Activated naive CD4-positive, alpha-beta T cell treated with anti-CD3 and anti-CD28 coated beads, Interleukin-2, amount 10 ng/mL, durations not matched to agents 7 days and 5 days (primary cell): Measurements from ENCODE around the gene SLC16A9.
"Not testable (repeated sequence)": the region's sequence is repeated elsewhere in the genome, so short reads cannot be mapped to it uniquely, and the experiment has no call there.

ENCODE experiments used
- CTCF ChIA-PET: fragments of 350-600 bp; sonication (Branson Sonifier 250); formaldehyde crosslinking; loops from one replicate; lab custom pipeline; 2021; ENCODE audit warnings: antibody characterized with exemption; lab: Charles Lee
- DNase-seq: peaks from one replicate; pipeline ENCODE4 v3.0.0-alpha.2; 2020
- H3K27ac Mint-ChIP-seq: one replicate; pipeline ENCODE4 v1.8.0; 2021; ENCODE audit warnings: mild to moderate bottlenecking, moderate library complexity, mixed read lengths
- H3K27me3 Mint-ChIP-seq: one replicate; pipeline ENCODE4 v1.8.0; 2021; ENCODE audit warnings: mild to moderate bottlenecking, mixed read lengths
- H3K36me3 Mint-ChIP-seq: one replicate; pipeline ENCODE4 v1.8.0; 2021; ENCODE audit warnings: mixed read lengths
- H3K4me1 Mint-ChIP-seq: one replicate; pipeline ENCODE4 v1.8.0; 2021; ENCODE audit warnings: mixed read lengths
- H3K4me3 Mint-ChIP-seq: one replicate; pipeline ENCODE4 v1.8.0; 2021; ENCODE audit warnings: mild to moderate bottlenecking, moderate library complexity, mixed read lengths
- H3K9me3 Mint-ChIP-seq: one replicate; pipeline ENCODE4 v1.8.0; 2021; ENCODE audit warnings: mixed read lengths

Gene SLC16A9

GRCh38 chr10:59674215-59674836, 35.3 kb downstream of the SLC16A9 start:
- Mint-ChIP-seq H3K9me3 (no peaks in the 10 kb centered on the region), H3K27ac (no peak overlapping the region), H3K4me3 (no peak overlapping the region), H3K36me3 (no peaks in the 10 kb centered on the region), H3K4me1 (no peaks in the 10 kb centered on the region), H3K27me3 (no peaks in the 10 kb centered on the region)
- CTCF ChIA-PET, result no interaction called here
- no peak for DNase-seq

- H3K36me3 Mint-ChIP-seq, result no peaks in the 10 kb centered on the region
- H3K9me3 Mint-ChIP-seq, result no peaks in the 10 kb centered on the region
- H3K4me3 Mint-ChIP-seq, result no peak overlapping the region
- H3K4me1 Mint-ChIP-seq, result no peaks in the 10 kb centered on the region
- DNase-seq, result no peak
- no peaks in the 10 kb centered on the region for H3K27me3 Mint-ChIP-seq
- H3K27ac Mint-ChIP-seq, result no peak overlapping the region
- CTCF ChIA-PET, result interaction anchor here (1.2 kb wide), 1 partner anchor 37 kb away, joined by 3 read pairs; the partner anchor contains the start of gene SLC16A9
Observed at GRCh38 chr10:59672150-59672875, 37.3 kb downstream of the SLC16A9 start.

GRCh38 chr10:59670269-59670668, 39.4 kb downstream of the SLC16A9 start:
- CTCF ChIA-PET, result no interaction called here
- no peaks in the 10 kb centered on the region for H3K27me3 Mint-ChIP-seq
- H3K27ac Mint-ChIP-seq, result no peak overlapping the region
- H3K4me3 Mint-ChIP-seq, result no peak overlapping the region
- no peaks in the 10 kb centered on the region for H3K4me1 Mint-ChIP-seq
- DNase-seq, result no peak
- H3K36me3 Mint-ChIP-seq, result no peaks in the 10 kb centered on the region
- peaks cover 2% of the 10 kb centered on the region for H3K9me3 Mint-ChIP-seq

GRCh38 chr10:59668096-59668495, 41.6 kb downstream of the SLC16A9 start:
- Mint-ChIP-seq H3K9me3 (peaks cover 2% of the 10 kb centered on the region), H3K27ac (no peak overlapping the region), H3K27me3 (no peaks in the 10 kb centered on the region), H3K36me3 (no peaks in the 10 kb centered on the region), H3K4me1 (no peaks in the 10 kb centered on the region), H3K4me3 (no peak overlapping the region)
- no peak for DNase-seq
- CTCF ChIA-PET, result no interaction called here

GRCh38 chr10:59666310-59666709, 43.3 kb downstream of the SLC16A9 start:
- Mint-ChIP-seq H3K27ac (no peak overlapping the region), H3K4me3 (no peak overlapping the region), H3K27me3 (no peaks in the 10 kb centered on the region), H3K4me1 (no peaks in the 10 kb centered on the region), H3K9me3 (peaks cover 2% of the 10 kb centered on the region), H3K36me3 (no peaks in the 10 kb centered on the region)
- CTCF ChIA-PET, result no interaction called here
- DNase-seq, result no peak

GRCh38 chr10:59663213-59663612, 46.4 kb downstream of the SLC16A9 start:
- CTCF ChIA-PET, H3K9me3 Mint-ChIP-seq, H3K4me1 Mint-ChIP-seq, DNase-seq, H3K36me3 Mint-ChIP-seq, H3K27ac Mint-ChIP-seq, H3K4me3 Mint-ChIP-seq, H3K27me3 Mint-ChIP-seq: not testable (repeated sequence)

GRCh38 chr10:59657724-59658123, 51.9 kb downstream of the SLC16A9 start:
- CTCF ChIA-PET, result no interaction called here

GRCh38 chr10:59655309-59655708, 54.3 kb downstream of the SLC16A9 start:
- Mint-ChIP-seq H3K9me3 (no peaks in the 10 kb centered on the region), H3K4me1 (peaks cover 6% of the 10 kb centered on the region), H3K4me3 (no peak overlapping the region), H3K27ac (no peak overlapping the region), H3K27me3 (no peaks in the 10 kb centered on the region), H3K36me3 (no peaks in the 10 kb centered on the region)
- CTCF ChIA-PET, result no interaction called here
- DNase-seq, result no peak

More at GRCh38 chr10:59657724-59658123, 51.9 kb downstream of the SLC16A9 start:
- Mint-ChIP-seq H3K36me3 (no peaks in the 10 kb centered on the region), H3K27ac (no peak overlapping the region), H3K4me1 (peaks cover 6% of the 10 kb centered on the region), H3K27me3 (no peaks in the 10 kb centered on the region), H3K9me3 (no peaks in the 10 kb centered on the region), H3K4me3 (no peak overlapping the region)
- no peak for DNase-seq

GRCh38 chr10:59654007-59654406, 55.6 kb downstream of the SLC16A9 start:
- H3K27ac Mint-ChIP-seq, result no peak overlapping the region
- H3K27me3 Mint-ChIP-seq, result no peaks in the 10 kb centered on the region
- no peak for DNase-seq
- CTCF ChIA-PET, result no interaction called here
- no peak overlapping the region for H3K4me3 Mint-ChIP-seq
- no peaks in the 10 kb centered on the region for H3K9me3 Mint-ChIP-seq
- peaks cover 6% of the 10 kb centered on the region for H3K4me1 Mint-ChIP-seq
- no peaks in the 10 kb centered on the region for H3K36me3 Mint-ChIP-seq

- Mint-ChIP-seq H3K4me3 (no peak overlapping the region), H3K27ac (no peak overlapping the region), H3K4me1 (peaks cover 6% of the 10 kb centered on the region), H3K36me3 (no peaks in the 10 kb centered on the region), H3K9me3 (peaks cover 4% of the 10 kb centered on the region), H3K27me3 (no peaks in the 10 kb centered on the region)
- CTCF ChIA-PET, result interaction anchor here (0.7 kb wide), 1 partner anchor 47 kb away, joined by 3 read pairs; no protein-coding TSS in a partner anchor
- DNase-seq, result no peak
Observed at GRCh38 chr10:59651902-59652301, 57.7 kb downstream of the SLC16A9 start.

GRCh38 chr10:59649606-59650346, 59.9 kb downstream of the SLC16A9 start:
- Mint-ChIP-seq H3K4me3 (no peak overlapping the region), H3K9me3 (peaks cover 13% of the 10 kb centered on the region), H3K4me1 (peaks cover 6% of the 10 kb centered on the region), H3K27ac (no peak overlapping the region), H3K36me3 (no peaks in the 10 kb centered on the region), H3K27me3 (no peaks in the 10 kb centered on the region)
- CTCF ChIA-PET, result no interaction called here
- no peak for DNase-seq

GRCh38 chr10:59648711-59649201, 60.9 kb downstream of the SLC16A9 start:
- CTCF ChIA-PET, result no interaction called here
- H3K27ac Mint-ChIP-seq, result no peak overlapping the region
- H3K9me3 Mint-ChIP-seq, result peaks cover 17% of the 10 kb centered on the region
- no peak for DNase-seq
- H3K4me3 Mint-ChIP-seq, result no peak overlapping the region
- H3K4me1 Mint-ChIP-seq, result no peaks in the 10 kb centered on the region
- H3K27me3 Mint-ChIP-seq, result no peaks in the 10 kb centered on the region
- H3K36me3 Mint-ChIP-seq, result no peaks in the 10 kb centered on the region

- H3K4me1 Mint-ChIP-seq, result no peaks in the 10 kb centered on the region
- H3K36me3 Mint-ChIP-seq, result no peaks in the 10 kb centered on the region
- H3K27me3 Mint-ChIP-seq, result no peaks in the 10 kb centered on the region
- no peak for DNase-seq
- no peak overlapping the region for H3K4me3 Mint-ChIP-seq
- H3K27ac Mint-ChIP-seq, result no peak overlapping the region
- H3K9me3 Mint-ChIP-seq, result peaks cover 17% of the 10 kb centered on the region
- CTCF ChIA-PET, result interaction anchor here (1.7 kb wide), 1 partner anchor 11 kb away, joined by 4 read pairs; no protein-coding TSS in a partner anchor
Observed at GRCh38 chr10:59644841-59645240, 64.8 kb downstream of the SLC16A9 start.

- H3K36me3 Mint-ChIP-seq, DNase-seq, H3K4me3 Mint-ChIP-seq, H3K27me3 Mint-ChIP-seq, H3K27ac Mint-ChIP-seq, CTCF ChIA-PET, H3K4me1 Mint-ChIP-seq: not testable (repeated sequence)
- H3K9me3 Mint-ChIP-seq, result peaks cover 13% of the 10 kb centered on the region
Observed at GRCh38 chr10:59641688-59642087, 68.0 kb downstream of the SLC16A9 start.
